Measurements from ENCODE around the gene IGLL5.
"Not testable (repeated sequence)": the region's sequence is repeated elsewhere in the genome, so short reads cannot be mapped to it uniquely, and the experiment has no call there.

Gene IGLL5

GRCh38 chr22:22884010-22884887 is 3.4 kb upstream of the IGLL5 start:
- peak; percentile 81 for DNase-seq (ENCODE audit: low spot score)

GRCh38 chr22:22884888-22885840 is 2.5 kb upstream of the IGLL5 start:
- DNase-seq (ENCODE audit: low spot score), result no peak

GRCh38 chr22:22886546-22886945 is 1.1 kb upstream of the IGLL5 start:
- no peak for DNase-seq (ENCODE audit: low spot score)

DNA sequence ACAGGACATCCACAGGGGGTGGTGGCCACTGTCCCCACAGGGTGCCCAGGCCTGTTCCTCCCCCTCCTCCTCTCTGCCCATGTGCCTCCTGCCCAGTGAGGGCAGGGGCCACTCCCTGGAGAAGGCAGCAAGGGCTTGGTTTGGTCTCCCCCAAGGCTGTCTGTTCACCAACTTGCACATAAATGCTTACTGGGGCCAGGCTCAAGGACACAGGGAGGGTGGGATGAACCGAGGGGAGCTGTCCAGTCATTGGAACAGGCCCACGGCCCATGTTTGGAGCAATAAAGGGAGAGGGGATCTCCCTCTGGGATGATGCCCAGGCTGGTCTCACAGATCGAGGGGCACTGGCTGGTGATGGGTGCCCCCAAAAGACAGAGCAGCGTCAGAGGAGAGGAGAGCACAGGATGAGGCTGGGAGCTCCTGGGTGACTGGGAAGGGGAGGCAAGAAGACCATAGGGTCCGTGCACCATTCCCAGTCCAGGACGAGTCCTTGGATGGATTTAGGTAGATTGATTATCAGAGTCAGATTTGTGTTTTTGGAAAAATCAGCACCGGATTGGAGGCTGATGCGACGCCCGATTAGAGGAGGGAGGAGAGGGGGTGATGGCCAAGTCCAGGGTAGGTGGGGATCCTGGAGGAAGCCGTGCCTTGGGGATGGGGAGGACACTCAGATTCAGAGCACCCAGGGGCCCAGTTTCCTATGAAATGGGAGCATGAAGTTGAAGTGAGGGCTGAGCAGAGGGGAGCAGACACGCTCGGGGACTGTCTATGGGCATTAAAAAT is 1.1 kb downstream of the IGLL5 start:
- DNase-seq (ENCODE audit: low spot score), result no peak

GRCh38 chr22:22890085-22890484 is 2.5 kb downstream of the IGLL5 start:
- no peak for DNase-seq (ENCODE audit: low spot score)

DNA sequence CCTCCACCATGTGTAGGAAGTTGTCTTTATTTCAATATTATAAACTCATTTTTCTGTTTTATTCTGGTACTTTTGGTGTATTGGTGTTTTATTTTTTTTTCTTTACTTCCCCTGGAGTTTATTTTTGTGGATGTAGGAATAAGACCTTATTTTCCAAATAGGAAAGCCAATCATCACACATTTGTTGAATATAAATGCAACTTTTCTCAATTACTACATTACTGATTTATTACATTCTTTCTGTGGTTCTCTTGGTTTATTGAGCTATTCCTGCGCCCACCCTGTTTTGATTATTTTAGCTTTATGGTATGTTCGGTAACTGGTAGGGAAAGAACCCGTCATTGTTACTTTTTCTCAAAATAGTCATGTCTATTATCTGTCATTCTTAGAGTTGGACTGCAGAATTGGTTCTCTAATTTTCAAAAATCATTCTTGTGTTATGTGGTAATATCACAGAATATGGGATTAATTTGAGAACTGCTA is 3.6 kb downstream of the IGLL5 start:
- no peak for DNase-seq (ENCODE audit: low spot score)

GRCh38 chr22:22892096-22893052 is 4.8 kb downstream of the IGLL5 start:
- DNase-seq (ENCODE audit: low spot score), result no peak

DNA sequence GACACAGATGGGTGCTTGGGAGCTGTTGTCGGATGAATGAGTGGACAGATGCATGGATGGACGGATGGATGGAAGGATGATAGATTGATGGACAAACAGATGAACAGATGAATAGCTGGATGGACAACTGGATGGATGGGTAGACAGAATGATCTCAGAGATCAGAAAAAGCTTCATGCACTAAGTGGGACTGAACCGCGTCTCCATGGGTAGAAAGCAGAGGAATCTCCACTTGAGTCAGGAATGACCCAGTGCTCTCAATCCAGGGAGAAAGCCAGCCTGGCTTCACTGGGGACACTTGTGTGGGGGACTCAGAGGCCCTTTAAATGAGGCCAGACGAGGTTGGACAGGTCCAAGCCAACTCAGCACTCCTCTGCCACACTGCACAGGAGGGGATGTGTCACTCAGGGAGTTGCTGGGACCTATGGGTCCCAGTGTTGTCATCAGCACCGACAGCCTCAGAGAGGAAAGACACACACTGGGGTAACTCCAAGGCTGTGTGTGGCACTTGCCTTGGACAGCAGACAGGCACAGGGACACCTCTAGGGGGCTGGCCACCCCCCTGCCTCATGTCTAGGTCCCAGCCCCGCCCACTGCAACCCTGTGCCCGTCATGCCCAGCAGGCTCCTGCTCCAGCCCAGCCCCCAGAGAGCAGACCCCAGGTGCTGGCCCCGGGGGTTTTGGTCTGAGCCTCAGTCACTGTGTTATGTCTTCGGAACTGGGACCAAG is 5.6 kb downstream of the IGLL5 start:
- DNase-seq (ENCODE audit: low spot score), result no peak

GRCh38 chr22:22893891-22894739 is 6.5 kb downstream of the IGLL5 start:
- DNase-seq (ENCODE audit: low spot score), result no peak

GRCh38 chr22:22894740-22895731 is 7.4 kb downstream of the IGLL5 start:
- no peak for DNase-seq (ENCODE audit: low spot score)

DNA sequence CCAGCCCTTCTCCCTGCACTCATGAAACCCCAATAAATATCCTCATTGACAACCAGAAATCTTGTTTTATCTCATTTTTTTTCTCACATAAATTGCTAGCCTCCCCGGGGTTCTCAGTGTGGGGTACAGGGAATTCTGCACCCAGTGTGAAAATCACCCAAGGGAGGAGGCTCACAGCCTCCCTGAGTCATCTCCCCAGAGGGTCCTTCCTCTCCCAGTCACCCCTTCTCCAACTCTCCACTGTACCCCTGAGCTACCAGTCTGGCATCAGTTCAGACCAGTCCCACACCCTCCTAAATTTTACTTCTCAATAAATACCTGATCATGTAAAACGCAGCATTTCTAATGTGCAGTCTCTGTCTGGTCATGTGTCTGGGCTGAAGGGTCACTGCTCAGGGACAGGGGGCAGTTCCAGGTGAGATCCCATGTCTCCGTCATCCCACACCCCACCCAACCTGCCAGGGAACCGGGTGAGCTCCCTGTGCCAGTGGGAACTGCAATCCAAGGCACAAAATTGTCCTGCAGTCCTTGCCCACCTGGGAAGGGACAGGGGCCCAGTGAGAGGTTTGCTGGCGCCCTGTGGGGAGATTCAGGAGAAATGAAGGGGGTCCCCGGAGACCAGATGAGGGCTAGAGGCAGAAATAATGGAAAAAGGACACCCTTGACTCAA is 8.3 kb downstream of the IGLL5 start:
- DNase-seq (ENCODE audit: low spot score), result no peak

DNA sequence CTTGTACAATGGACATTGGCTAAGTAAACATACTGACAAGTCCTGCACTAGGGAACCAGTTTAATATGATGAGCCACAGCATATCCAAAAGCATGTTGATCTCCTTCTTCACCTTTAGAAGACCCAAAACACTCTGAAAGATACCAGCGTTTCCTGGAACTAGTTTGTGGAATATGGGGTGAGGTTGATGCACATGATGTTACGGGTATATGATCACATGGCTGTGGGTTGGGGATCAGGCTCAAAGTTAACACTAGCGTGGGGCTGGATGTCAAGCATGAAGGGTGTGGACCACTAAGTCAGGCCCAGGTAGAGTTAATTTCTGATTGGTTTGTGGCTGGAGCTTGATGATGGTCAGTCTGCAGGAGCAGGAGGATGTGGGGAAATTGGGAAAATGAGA is 9.0 kb downstream of the IGLL5 start:
- no peak for DNase-seq (ENCODE audit: low spot score)

- no peak for DNase-seq (ENCODE audit: low spot score)
These were observed 9.5 kb downstream of the IGLL5 start for GRCh38 chr22:22897091-22897490.

GRCh38 chr22:22897947-22898346 is 10.3 kb downstream of the IGLL5 start:
- no peak for DNase-seq (ENCODE audit: low spot score)

DNA sequence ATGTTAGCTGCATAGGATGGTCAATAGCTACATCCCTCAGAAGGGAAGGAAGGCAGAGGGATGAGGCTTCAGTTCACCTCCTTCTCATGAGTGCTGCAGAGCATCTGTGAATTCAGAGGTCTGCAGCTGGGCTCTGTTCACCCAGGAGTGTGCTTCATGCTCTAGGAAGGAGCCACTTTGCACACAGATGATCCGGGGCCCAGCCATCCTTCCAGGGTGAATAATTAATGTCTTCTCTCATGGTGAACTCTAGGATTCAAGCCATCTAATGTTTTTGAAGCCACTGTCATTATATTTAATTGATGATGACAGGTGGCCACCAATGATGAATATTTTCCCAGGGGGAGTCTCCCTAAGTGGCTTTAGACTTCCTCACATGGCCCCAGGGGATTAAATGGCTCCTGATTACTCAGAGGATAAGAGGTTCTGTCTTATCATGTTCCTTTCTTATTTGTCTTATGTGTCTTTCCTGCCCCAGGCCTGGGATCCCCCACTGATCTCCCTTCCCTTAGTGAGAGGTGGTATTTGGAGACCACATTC is 10.9 kb downstream of the IGLL5 start:
- not testable (repeated sequence) for DNase-seq (ENCODE audit: low spot score)

GRCh38 chr22:22899342-22900080 is 11.9 kb downstream of the IGLL5 start:
- not testable (repeated sequence) for DNase-seq (ENCODE audit: low spot score)
